GM12891 (cell line): ENCODE measurements around the gene SLBP.

Experiments
- POLR2A ChIP-seq: IDR thresholded peaks from 2 replicates; pipeline ENCODE4 v1.6.1; 2011; ENCODE audit warnings: low read depth, low read length, control low read depth
- POLR2AphosphoS5 ChIP-seq: IDR thresholded peaks from 2 replicates; pipeline ENCODE4 v1.6.1; 2011; ENCODE audit warnings: low read depth, low read length, control low read depth

- no peak for TF ChIP-seq POLR2A
- no peak for TF ChIP-seq POLR2AphosphoS5
These were observed 42.3 kb downstream of the SLBP start for GRCh38 chr4:1669850-1670249.
